GM18868 (cell line): ENCODE results near the gene KCNJ11.
"Not testable (repeated sequence)": the region's sequence is repeated elsewhere in the genome, so short reads cannot be mapped to it uniquely, and the experiment has no call there.

Source experiments
- ATAC-seq: cut with Tn5 transposase; IDR thresholded peaks from one replicate; pipeline ENCODE4 v1.9.1; 2021; ENCODE audit warnings: mild to moderate bottlenecking, moderate library complexity; ENCODE audit not compliant: unreplicated experiment

Gene KCNJ11

DNA sequence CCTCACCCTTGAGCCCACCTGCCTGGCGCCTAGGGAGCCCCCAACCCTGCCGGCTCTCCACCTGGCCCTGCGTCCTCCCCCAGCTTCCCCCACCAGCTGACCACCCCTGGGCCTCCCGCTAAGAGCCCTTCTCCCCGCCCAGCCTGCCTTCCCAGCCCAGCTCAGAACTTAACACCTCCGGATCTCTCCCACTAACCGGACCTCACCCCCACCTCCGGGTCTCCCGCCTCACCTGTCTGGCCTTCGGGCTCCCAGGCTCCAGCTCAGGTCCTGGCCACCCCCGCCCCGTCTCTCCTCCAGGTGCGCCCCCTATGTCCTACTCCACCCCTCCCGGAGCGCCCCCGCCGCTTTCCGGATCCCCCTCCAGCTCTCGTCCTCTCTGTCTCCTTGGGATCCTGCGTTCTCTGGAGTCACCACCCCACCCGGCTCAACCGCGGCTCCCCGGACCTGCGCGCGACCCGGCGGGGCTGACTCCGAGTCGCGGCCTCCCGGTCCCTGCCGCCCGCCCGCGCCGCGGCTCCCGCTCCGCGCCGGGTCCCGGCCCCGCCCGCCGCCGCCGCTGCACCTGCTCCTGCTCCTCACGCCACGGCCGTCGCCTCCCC lies at the start of gene KCNJ11:
TSS of gene KCNJ11 (minus strand) at position 51 of the 602 bp plus-strand sequence. CDS start 568 bp downstream, outside the sequence.
- ATAC-seq = peak; percentile 39

DNA sequence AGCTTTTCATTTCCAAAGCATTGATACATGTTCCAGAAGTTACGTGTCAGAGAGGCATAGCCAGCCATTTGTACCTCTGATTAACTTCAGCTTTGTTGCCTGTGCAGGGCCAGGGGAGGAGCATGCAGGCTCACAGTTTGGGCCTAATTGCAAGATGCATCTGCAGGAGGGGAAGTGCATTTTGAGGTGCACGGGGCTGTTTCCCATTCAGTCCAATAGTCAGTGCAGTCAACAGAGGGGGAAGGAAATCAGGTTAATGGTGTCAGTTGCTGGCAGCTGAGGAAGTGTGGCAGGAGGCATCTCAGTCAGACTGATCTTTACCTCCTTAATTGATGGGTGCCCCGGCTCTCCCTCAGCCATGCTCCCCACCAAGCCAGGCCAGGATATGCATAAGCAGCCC lies 48.9 kb upstream of the KCNJ11 start:
- no peak for ATAC-seq

DNA sequence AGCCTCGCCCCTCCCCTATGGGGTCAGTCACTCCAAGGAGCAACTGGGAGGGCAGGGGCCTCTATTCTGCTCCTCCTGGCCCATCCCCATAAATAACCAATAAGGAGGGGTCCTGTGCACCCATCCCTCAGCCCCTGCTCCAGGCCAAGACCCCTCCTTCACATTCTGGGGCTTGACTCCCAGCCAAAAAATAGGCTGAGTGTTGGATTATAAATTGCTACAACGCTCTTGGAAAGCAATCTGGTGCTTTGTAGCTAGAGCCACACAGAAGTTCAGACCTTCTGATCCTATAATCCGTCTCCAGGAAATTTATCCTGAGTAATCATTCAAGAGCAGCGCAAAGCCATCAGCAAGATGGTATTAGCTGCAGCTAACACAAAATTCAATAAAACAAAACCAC lies 45.6 kb upstream of the KCNJ11 start:
- no peak for ATAC-seq

DNA sequence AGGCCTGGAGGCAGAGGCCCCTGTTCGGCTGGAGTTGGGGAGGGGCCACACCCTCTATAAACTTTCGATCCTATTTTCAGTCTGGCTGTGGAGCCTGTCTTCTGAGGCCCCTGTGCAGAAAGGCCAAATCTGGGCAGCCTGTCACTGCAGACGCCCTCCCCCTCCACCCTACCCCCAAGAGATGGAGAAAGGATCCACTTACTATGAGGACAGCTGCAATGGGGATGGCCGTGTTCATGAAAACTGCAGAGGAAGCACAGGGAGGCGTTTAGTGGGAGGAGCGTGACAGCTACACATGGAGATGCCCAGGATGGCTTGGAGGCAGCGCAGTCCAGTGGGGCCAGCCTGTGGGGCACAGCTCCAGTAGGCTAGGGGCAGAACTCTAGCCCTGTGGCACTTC lies 43.5 kb upstream of the KCNJ11 start:
- no peak for ATAC-seq

DNA sequence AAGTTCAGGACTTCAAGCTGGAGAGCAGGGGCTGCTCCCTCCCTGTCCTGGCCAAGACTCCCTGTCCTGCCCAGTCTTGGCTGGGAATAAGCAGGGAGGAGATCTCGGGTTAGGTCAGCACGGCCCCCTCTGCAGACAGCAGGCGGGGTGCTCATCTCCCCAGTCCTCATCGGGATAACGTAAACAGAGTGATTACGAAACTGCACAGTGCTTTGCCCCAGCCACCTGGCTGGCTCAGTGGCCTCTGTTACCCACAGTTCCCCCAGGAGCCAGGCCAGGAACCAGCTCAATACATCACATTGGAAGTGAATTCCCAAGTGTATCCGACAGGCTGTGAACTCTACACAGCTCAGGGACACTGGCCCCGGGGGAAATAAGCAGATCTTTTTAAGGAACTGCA lies 42.7 kb upstream of the KCNJ11 start:
- no peak for ATAC-seq

DNA sequence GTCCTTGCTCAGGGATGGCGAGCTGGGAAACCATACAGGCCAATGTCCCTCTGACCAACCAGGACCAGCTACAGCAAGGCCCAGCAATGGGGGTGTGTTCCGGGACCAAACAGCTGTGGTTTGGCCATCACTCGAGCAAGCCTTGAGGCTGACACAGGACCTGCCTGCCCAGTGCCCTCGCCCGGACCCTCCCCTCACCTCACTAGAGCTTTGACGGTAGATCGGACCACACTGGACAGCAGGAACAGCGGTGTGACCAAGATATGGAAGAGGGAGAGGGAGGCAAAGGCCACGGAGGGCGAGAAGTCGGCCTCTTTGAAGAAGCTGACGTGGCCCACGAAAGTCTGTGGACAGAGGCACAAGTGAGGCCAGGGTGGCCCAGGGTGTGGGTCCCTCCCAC lies 42.2 kb upstream of the KCNJ11 start:
- no peak for ATAC-seq

DNA sequence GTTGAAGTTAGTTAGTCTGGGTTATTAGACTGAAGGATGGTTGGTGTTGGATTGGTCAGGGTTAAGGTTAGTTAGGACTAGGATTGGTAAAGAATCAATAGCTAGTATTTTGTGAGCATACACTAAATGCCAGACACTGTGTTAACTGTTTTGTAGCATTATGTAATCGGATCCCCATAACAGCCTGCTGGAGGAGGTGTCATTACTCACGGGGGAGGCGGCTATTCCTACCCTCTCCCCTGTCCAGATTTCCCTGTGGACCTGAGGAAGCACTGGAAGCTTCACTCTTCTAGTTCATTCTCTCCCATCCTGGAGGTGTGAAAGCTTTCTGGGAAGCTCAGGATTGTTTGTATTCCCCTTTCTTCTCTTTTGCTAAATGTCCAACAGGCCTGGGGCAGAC lies 40.5 kb upstream of the KCNJ11 start:
- ATAC-seq = no peak

DNA sequence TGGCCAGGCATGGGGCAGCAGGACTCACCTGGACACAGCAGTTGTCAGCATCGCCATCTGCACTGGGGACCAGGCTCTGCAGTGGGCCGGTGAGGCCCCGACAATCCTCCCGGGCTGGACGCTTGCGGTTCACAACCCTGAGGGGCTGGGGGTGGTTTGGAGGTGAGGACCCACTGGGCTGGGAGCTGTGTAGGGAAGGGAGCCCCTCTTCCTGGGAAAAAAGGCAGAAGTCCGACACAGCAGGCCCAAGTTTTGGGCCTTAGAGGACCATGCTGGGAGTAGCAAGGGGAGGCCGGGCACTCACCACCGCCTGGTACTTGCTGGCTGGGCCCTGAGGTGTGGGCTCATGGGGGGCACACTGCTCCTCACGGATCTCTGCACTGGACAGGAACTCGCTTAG lies 39.8 kb upstream of the KCNJ11 start:
- no peak for ATAC-seq

DNA sequence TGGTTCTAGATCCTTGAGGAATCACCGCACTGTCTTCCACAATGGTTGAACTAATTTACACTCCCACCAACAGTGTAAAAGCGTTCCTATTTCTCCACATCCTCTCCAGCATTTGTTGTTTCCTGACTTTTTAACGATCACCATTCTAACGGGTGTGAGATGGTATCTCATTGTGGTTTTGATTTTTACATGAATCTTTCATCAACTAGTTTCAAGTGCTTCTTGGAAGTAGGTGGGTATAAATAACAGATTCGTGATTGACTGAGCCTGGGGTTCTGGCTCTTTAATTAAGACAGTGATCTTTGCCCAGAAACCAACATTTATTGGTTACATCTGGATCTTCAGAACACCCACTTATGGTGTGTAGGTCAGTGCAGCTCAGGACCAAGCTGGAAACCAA lies 37.8 kb upstream of the KCNJ11 start:
- not testable (repeated sequence) for ATAC-seq

DNA sequence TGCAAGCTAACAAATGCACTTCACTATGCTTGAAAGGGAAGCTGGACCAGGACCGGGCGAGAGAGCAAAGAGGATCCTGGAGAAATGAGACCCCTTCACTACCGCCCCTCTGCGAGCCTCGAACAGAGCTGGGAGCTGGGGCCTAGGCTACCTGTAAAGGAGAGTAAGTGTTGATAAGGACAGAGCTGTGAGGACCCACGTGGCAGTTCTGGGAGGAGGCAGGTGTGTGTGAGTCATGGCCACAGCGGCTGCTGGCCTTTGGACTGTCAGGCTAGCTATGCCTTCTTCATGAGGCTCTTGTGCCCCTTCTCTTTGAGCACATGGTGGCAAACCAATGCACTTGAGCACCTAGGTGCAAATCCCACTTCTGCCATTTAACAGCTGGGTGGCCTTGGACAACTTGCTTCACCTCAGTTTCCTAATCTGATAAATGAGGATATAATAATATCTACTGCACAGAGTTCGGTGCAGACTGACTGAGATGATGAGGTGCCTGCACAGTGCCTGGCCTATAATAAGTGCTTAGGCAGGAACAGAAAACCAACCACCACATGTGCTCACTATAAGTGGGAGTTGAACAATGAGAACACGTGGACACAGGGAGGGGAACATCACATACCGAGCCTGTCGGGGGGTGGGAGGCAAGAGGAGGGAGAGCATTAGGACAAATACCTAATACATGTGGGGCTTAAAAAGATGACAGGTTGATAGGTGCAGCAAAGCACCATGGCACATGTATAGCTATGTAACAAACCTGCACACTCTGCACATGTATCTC lies 35.3 kb upstream of the KCNJ11 start:
- no peak for ATAC-seq

DNA sequence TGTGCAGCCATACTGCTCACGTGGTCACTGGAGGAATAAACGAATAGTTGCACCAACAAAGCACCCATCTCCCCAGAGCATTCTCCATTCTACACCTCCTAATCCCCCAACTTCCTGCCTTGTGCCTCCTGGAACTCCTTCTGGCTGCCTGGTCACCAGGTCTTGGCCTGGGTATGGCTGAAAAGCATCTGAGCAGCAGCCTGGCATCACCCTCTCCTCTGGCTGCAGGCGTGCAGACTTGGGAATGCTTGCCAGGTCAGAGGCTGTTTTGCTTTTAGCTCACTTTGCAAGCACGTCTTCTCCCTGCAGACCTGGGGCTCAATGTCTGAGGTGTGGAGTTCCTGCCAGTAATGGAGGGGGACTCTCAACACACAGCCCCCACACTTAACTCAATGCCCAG lies 33.3 kb upstream of the KCNJ11 start:
- ATAC-seq = no peak

DNA sequence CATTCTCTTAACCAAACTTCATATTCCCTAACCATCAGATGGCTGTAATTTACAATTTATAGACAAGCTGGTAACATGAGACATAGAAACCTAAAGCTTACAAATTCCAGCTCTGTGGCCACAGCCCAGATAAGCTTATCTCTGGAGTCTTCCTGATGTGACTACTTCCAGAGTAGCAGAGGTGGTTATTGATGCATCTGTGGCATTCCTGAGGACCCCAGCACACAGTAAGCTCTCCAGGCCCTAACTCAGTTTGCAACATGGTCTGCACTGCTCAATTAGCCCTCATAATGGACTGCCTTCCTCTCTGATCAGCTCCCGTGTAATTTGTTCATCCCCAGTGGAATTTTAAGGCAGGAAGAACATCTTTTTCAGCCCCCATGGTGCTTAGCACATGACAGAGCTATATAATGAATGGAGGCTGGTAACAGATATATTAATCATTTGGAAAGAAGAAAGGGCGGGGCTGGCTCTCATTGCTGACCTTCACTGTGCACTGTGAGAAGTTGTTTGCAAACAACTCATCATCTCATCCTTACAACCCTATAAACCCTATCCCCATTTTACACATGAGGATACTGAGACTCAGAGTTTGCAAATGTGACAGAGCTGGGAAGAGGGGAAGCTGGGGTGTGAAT lies 30.1 kb upstream of the KCNJ11 start:
- no peak for ATAC-seq

DNA sequence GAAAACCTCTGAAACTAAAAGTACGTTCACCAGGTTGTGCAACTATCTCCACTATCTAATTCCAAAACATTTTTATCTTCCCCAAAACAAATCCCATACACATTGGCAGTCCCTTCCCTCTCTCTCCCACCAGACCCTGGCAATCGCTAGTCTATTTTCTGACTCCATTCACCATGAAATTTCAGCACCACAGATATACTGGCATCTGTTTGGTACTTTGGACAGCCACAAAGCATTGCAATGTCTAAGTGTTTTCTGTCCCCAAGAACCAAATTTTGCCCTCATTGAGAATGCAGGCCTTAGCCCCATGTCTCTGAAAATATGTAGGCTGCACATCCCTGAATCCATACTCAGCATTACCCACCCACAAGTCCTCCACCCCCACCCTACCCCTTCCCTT lies 28.0 kb upstream of the KCNJ11 start:
- no peak for ATAC-seq

DNA sequence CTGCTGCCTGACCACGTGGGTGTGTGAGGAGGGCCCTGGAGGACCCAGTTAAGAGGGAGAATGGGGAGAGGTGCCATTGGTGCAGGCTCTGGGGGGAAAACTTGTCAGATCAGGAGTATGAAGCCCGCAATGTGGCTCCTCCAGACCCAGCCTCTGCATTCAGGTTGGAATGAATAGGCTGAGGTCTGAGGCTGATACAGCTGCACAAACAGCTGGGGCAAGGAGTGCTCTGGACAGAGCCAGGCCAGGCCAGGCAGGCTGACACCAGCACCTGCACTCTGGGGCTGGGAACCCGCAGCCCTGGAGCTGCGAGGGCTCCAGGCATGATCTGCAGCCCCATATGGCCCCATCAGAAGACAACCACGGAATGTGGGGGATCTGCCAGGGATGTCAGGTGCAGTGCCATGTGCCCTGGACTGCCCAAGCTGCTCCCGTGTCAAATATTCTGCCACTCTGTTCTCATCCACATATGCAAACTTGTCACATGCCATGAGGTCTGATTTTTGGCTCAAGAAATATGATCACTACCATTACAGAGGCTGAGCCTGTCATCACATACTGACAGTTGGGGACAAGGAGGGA lies 27.2 kb upstream of the KCNJ11 start:
- no peak for ATAC-seq

DNA sequence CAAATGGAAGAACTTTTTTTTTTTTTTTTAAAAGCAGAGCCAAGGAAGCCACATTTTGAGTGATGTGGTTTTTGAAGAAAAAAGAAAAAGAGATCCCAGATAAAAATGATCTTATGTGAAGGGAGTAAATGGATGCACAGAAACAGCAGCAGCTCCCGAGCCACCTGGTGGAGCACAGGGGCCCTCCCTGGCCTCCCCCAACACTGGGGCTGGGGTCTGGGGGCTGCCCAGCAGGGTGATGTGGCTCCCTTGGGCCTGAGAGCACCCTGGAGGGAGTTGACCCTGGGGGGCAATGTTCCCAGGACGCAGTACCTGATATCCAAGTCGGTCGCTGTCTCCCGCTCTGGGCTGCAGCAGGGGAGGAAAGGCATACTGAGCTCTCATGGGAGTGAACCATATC lies 26.5 kb upstream of the KCNJ11 start:
- no peak for ATAC-seq

DNA sequence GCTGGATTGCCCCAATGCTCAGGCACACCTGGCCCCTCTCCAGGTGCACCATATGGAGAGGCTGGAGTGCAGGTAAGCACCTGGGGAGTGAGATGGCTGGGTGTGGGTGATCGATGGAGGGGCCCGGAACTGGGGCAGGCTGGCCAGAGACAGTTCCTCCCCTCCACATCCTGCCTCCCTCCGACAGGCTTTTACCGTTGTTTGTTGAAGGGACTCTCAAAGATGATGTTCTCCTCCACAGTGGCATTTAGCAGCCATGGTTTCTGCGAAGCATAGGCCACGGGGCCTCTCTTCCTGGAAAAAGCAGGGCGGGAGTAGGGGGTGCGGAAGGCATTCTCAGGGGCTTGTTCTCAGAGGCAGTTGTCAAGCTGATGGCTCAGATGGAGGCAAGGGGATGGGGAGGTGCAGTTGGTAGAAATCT lies 25.9 kb upstream of the KCNJ11 start:
- no peak for ATAC-seq

DNA sequence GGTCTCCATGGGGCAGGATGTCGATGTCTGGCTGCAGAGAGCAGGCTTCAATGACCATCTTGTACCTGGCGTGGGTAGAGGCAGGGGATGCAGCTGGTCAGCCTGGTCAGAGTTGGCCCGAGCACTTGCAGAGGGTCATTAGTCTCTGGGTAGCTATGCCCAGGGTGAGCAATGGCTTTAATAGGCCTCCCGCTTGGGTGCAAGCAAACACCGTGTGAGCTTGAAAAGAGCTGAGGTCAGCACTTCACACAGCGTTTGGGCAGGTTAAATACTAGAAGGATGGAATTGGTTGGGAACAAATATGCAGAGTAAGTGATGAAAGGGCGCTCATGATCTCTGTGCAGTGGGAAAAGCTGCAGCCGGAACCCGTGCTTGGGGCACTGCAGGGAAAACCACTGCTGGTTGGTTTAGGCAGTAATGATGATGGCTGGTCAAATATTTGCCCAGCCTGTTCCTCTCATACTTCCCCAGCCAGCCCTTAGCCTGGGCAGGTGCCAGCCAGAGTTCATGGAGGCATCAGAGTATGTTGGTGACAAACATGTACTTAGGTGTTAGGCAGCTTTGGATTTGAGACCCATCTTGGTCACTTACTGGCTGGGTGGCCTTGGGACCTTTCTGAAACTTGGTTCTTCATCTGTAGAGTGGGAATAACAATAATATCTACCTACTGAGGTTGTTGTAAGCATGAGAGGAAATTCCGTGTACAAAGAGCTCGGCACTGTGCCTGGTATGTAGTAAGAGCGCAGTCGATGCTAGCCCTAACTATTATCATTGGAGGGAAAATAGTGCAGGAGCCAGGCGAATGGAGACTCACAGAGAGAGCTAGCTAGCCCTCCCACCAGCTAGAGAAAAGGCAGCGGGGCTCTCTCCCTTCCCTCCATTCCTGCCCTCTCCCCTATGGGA lies 25.2 kb upstream of the KCNJ11 start:
- no peak for ATAC-seq

DNA sequence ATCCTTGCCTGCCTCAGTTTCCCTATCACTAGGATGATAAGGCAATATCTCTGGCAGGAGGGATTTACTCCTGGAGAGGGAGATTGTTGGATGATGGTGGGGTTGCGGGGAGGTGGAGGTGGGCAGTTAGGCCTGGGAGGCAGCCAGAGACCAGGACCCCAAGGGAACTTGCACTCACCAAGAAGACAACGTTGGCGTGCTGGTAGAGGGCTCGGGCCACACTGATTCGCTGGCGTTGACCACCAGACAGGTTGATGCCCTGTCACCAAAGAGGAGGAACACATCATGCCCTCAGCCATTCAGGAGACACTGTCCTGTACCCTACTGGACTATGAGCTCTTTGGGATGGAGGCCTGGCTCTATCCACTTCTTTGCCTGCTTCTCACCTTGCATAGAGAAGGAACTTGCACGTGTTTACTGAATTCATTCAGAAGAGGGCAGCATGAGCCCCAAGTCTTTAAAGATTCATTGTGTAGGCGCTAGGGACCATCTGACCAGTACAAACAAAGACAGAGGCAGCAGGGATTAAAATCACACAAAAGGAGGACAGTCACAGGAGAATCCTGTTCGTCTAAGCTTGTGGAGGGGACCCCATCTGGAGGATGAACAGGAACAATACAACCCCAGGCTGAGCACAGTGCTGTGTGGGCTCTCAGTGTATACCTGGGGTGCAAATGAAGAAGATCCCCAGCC lies 24.2 kb upstream of the KCNJ11 start:
- ATAC-seq = no peak

DNA sequence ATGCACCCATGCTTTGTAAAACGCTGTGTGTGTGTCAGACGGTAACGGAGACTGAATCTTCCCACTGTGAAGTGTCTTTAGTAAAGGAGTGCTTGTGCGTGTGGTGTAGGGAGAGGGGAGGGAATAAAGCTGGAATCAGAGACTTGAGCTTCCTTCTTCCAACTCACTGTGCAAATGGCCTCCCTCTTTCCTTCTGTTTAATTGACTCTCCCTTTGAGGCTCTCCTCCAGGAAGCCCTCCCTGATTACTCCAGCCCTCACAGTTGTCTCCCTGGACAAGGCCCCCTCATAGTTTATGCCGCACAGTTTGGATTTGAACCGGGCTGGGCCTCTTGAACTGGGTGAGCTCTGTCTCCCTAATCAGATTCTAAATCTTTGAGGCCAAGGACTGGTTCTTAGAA lies 23.0 kb upstream of the KCNJ11 start:
- no peak for ATAC-seq
